GM21737 (cell line): ENCODE results near the gene IRAK2.
A peak's percentile ranks its signal among the peaks of the same experiment; 100 is the strongest.

ENCODE experiments used
- ATAC-seq: cut with Tn5 transposase; IDR thresholded peaks from one replicate; pipeline ENCODE4 v1.9.1; 2021; ENCODE audit warnings: mild to moderate bottlenecking, moderate library complexity; ENCODE audit not compliant: unreplicated experiment

The IRAK2 gene

DNA sequence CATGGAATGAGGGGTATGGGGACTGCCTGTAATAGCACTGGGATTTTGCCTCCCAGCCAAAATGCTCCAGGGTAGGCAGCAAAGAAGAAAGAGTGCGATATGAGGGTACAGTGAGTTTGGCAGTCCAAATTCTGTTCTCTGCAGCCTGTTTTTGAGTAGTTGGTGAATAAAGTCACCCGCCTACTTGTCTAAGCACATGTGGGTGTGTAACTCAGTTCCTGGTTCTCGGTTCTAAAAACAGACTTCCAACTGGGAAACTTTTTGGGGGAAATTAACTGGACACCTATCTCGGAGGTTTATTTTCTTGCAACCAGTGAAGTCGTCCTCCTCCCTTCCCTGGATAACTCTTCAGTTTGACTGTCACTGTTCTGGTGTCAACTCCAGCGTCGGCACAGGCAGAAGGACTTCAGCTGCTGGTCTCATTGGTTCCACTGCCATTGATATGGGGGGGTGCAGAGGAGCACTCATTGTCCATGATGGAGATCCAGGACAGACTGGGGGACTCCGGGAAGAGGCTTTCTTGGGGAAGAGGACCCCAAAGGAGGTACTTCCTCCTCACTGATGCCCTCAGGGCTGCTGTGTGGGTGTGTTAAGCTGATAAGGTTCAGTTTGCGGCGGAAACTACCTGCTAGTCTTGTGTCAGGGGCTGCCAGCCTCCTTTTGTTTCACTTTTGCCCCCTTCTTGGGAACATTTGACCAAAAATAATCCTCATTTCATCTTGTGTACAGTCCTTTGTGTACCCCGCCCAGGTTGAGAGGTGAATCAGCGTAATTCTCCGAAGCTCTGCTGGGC is 114.9 kb downstream of the IRAK2 start:
- ATAC-seq, result no peak

DNA sequence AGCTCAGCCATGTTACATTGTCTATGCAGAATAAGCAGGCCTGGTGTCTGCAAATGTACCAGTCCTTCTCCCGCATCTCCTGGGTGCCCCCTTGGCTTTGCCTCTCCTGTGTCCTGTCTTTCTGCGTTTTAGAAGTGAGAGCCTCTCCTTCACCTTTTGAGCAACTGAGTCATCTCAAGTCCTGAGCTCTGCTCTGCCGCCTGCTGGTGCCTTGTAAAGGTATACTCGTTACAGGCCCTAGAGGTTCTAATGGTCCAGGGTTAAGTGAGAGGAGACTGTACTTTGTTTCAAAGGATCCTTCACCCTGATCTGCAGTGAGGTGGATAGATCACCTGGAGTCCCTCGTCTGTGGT is 115.4 kb downstream of the IRAK2 start:
- no peak for ATAC-seq

DNA sequence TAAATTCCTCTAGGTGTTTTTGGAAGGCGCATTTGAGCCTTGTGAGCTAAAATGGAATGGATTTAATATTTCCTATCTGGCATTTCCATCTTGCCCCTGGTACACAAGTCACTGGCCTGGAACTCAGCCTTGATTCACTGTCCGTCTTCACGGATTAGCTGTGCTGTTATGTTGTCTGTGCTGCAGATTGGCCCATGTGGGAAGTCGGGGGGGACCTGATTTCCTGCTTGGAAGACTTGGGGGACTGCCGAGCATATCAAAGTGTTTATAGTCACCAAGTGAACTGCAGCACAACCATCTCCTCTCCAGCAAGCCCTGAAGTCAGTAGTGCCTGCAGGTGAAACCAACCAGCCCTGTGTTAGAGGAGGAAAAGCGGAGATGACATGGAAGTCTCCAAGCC is 115.9 kb downstream of the IRAK2 start:
- ATAC-seq, result no peak

DNA sequence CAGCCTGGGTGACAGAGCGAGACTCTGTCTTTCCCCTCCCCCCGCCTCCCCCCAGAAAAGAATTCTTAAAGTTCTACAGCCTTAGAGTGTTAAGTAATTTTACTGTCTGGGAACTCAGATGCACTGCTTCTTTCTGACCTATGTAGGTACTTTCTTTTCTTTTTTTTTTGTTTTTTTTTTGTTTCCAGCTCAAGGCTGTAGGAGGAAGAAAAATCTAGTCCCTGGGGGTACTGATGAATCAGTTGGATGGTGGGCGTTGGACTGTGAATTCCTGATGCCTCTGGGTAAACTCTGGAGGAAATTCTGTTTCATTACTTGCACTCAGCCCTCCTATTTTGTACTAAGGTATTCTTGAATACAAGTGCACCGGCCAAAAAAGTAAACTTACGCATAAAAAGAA is 117.2 kb downstream of the IRAK2 start:
- ATAC-seq, result no peak

DNA sequence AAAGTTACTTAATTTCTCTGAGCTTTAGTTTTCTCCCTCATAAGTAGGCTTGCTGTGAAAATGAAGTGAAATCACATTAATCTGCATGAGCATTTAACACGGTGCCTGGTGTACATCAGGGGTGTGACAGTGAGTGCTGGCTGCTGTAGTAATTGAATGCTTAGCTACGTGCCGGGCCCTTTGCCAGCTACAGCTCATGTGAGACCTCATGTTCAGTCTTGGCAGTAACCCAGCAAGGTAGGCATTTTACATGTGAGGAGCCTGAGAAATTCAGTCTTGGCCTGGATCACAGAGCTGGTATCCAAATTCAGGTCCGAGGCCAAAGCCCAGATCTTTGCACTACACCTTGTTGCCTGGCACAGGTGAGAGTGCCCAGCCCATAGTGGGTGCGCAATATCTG is 118.9 kb downstream of the IRAK2 start:
- no peak for ATAC-seq

DNA sequence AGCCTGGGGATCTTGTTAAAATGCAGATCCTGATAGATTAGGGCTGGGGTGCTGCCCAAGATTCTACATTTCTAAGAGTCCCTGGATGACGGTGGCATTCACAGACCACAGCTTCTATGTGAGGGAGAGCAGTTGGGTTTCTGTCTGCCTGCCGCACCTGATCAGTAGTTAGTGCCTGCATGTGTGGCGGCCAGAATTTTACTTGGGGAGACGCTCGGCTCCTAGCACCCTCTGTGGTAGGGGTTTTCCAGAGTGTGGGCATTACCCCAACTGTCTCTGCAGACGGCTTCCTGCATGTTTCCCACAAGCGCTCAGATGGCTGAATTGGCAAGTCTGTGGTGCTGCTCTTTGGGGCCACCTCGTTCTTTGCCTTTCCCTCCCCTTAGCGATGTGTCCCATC is 119.8 kb downstream of the IRAK2 start:
- ATAC-seq, result no peak

DNA sequence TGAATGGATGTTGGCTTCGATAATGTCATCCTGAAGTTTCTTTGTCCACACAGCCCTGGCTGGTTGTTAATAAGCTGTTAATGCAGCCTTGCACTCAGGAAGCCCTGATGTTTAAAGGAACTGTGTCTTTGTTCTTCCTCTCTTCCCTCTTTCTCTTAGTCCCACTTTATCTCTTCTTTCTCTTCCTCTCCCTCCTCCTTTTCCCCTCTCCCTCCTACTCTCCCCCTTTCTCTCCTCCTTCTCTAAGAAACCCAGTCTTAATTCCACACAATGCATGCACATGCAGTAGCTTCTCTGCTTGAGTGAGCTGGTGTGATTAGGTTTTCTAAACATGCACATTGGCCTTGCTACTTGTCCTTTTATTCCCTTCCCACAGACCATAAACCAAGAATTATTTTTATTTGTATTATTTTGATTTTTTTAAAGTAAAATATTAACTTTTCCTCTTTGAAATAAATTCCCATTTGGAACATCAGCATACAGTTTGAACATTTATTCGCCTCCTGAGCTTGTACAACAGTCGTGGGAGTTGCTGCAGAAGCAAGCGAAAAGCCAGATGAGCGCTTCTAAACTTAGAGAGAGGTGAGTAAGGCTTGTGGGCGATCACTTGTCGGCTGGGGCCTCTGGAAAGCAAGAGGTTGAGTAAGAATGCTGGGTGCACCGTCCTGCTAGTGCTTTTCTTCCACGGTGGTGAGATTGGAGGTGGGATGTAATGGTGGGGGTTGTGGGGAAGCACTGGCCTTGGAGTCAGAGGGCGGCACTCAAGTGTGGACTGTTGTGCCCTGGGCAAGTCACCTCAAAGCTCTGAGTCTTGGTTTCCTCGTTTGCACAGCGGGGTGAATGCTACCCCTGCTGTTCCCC is 120.8 kb downstream of the IRAK2 start:
- no peak for ATAC-seq

DNA sequence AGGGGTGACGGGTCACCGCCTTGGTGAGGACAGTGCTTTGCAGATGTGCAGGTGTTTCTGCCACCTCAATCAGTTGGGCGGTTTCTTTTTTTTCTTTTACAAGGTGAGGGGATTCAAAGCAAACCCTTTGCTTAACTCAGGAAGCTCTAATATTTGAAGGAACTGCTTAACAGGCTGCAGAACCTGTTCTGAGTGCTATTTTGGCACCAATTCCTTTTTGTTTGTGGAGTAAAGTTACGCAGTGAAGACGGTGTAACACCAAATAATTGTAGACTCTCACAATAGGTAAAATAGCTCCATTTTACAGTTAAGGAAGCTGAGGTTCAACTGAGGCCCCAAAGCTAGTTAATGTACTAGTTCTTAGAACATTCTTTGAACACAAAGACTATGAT is 121.4 kb downstream of the IRAK2 start:
- ATAC-seq, result no peak

DNA sequence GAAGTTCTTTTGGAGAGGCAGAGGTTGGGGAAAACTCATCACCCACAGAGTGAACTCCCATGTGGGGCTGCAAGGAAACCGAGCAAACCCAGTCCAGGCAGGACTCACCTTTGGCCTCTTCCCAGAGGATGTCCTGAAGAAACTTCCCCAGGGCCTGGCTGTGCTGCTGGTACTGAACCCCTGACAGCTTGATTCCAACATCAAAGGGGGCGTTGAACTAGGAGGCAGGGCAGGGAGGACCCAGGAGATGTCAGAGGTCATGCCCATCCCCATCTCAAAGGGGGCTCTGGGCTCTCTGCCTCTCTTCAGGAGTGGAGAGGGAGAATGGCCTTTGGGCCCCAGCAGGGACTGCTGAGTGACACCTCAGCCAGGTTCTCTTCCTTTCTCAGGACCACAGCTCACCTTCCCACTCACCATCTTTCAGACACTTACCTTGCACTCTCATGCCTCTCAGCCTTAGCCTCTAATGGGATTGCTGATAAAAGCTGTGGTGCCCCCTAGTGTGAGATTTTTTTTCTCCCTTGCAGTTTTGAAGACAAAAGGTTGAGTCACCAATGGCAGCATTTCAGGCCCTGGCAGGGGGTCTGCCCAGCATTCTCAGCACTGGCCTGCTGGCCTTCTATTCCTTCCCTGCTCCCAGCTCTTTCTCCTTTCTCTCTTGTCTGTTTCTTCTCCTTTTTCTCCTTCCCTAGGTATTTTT is 122.0 kb downstream of the IRAK2 start:
- ATAC-seq, result no peak

DNA sequence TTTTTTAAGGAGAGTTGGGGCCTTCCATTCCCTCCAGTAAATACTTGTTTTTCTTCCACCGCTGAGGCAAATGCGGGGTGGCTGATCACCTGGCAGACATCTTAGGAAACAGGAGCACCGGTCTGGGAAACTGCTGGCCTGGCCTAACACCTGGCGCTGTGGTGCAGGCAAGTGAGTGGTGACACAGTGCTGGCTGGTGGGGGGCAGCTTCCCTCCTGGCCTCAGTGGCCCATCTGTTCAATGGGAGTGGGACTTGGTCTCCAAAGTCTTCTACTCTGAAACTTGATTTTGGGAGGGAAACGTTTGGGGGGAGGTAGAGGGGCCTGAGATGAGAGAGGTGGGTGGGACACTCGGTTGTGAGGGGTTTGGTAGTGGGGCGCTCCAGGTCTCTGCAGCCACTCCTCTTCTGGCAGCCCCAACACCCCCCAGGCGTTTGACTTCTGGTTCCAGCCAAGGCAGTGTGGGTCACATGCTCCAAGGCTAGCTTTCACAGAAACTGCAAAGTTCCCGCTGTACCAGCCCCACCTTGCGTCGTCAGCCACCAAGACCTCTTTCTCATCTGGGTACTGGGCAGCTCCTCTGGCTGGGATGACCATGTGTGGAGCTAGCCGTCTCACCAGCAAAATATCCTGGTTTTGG is 123.3 kb downstream of the IRAK2 start:
- no peak for ATAC-seq

DNA sequence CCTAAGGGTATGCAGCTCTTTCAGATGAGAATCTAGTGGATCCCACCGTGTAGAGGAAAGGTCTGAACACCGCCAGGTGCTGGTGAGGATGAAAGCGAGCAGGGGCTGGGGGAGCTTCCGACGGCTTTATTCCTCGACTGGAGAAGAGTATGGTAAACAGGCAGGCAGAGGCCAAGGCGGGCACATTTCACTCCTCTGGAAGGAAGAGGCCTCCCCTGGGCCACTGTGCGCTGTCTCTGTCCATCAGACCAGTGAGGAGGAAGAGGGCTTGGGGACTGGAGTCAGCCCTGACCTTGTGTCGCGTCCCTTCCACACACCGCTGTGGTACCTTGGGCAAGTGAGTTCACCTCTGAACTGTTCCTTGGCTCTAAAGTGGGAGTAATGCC is 123.8 kb downstream of the IRAK2 start:
- no peak for ATAC-seq

DNA sequence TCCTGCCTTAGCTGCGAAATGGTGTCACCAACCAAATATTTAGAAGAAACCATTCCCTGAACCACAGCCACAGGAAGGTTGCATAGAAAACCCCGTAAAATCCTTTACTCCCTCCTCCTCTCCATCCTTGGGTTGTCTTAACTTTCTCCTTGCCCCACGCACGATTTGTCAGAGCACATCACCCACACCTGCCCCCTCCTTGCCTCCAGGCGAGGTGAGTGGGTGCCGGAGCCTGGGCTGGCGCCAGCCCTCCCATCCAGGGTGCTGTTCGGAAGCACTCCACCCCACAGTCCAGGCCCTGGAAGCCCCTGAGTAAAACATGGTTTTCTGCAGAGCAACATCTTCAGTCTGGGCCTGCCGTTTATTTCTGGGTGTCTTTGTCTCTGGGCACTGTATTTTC is 124.4 kb downstream of the IRAK2 start:
- no peak for ATAC-seq

DNA sequence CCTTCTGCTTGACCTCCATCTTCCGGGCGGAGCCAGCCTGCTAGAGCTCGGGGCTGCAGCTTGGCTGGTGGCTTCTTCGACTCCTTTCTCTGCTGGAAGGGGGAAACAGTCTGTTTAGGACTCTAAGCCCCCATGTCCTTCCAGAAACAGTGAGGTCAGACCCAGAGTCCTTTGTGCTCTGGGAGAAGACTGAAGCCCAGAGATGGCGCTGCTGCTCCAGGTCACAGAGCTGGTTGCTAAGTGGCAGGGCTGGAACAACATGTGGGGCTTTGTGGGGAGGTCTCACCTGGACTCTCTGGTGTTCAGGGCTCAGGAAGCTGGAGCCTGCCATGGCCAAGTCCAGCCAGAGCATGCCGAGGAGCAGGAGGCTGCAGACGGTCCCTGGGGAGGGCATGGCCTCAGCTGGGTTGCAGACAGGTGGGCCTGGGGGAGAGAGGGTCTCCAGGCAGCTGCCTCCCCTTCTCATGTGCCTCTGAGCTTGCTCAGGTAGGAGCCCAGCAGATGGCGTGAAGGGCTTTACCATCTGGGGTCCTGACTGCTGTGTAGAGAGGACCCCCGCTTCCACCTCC is 125.2 kb downstream of the IRAK2 start:
- no peak for ATAC-seq

DNA sequence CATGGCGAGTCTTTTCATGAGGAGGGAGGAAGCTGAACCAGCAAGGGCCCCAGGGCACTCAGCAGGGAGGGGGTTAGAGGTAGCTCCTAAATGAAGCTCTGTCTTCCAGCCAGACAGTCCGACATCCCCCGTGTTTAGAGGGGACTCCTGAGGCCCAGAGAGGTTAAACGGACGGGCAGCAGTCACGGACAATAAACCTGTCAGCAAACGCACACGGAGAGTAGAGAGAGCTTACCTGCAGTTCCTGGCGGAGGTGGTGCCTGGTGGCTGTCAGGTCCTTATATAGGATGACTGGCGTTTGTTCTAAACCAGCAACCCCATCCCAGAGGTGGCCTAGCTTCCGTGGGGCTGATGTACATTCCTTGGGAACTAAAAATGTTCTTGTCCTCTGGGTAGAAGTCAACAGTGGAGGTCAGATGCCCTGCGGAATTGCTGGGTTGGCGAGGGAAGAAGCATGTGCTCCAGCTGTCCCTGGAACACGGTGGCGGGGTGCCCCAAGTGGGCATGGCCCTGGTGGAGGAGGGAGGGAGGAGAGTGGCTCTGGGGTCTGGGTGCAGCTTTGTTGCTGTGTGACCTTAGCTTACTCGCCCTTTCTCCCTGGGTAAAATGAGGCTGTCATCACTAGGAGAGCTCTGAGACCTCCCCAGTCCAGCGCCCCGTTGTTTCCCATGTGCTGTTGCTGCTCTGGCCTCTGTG is 125.9 kb downstream of the IRAK2 start:
- ATAC-seq, result no peak

DNA sequence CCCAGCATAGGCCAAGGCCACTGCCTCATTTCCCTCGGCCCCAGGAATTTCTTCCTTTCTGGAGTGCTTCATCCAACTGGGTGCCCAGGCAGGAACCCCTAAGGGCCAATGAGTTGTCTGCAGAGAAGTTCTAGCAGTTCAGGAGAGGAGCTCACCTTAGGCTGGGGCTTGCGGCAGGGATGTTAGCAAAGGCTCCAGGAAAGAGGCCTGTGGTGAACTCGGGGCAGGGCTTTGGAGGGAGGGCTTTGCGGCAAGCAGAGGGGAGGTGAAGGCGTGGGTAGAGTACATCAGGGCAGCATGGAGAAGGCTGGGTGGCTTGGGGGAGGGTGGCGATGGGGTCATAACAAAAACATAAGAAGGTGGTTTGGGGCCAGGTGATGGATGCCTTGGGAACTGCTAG is 126.9 kb downstream of the IRAK2 start:
- no peak for ATAC-seq

DNA sequence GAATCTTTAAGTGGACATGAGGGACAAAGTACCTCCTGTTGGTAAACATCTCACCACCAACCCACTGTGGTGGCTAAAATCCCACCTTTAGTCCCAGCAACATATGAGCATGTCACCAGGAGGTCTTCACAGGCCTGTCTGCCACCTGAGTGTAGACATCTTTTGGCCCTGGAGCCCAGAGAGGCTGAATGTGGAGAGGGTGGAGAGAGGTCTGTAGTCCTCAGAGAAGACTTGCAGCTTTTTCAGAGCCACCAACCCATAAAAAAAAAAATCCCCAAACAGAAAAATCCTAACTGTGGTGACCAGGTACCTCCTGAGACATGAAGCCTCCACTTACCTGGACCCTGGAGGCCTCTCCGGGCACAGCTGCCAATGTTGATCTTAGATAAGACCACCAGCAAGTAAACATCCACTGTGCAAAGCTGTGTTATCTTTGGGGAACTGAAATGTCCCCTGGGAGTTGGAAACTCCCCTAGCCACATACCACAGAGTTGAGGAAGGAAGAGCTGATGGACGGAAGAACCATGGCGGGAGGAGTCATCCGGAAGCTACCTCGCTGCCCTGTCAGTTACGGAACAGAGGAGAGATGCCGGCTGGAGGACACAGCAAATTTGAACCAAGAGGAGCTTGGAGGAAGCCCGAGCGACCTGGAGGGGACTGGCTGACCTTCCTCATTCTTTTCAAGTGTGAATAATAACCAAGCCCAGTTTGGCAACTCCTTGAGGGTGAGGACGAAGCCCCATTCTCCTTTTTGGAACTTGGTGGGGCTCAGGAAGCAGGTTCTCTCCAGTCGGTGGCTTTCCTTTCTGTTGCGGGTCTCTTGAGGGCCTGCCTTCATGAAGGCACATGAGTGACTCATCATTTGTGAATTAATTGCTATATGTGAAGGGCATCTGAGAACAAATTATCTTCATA is 128.0 kb downstream of the IRAK2 start, which contains the start of gene GHRL:
GHRL (minus strand) TSS at position 443 of the 915 bp plus-strand sequence. CDS start 2,767 bp downstream, outside the sequence.
- ATAC-seq, result peak; percentile 78
